NCI-H1048 (cell line): ENCODE measurements around the gene THOC2.
"Not testable (repeated sequence)": the region's sequence is repeated elsewhere in the genome, so short reads cannot be mapped to it uniquely, and the experiment has no call there.

Experiments used
- DNase-seq: peaks from one replicate; lab custom pipeline; 2025; lab: John Stamatoyannopoulos, UW

THOC2 gene

DNA sequence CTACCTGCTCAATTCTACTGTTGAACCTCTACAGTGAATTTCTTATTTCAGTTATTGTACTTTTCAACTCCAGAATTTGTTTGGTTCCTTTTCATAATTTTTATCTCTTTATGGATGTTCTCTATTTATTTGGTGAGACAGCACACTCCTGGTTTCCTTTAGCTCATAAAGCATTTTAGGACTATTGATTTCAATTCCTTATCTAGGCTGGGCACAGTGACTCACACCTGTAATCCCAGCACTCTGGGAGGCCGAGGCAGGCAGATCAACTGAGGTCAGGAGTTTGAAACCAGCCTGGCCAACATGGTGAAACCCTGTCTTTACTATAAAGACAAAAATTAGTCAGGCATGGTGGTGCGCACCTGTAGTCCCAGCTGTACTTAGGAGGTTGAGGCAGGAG, 57.7 kb downstream of the THOC2 start:
- no peak for DNase-seq

DNA sequence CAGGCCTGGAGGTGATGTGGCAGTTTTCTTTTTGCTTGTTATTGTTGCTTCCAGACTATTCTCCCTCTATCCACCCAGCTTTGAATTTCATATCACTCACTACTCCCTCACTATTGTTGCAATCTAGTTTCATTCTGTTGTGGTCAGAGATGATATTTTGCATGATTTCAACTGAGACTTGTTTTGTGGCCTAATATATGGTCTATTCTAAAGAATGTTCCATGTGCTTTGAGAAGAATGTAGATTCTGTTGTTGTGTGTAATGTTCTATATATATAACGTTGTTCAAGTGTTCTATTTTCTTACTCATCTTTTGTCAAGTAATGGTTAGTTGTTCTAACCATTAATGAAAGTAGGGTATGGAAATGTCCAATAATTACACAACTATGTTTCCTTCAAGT, 59.0 kb downstream of the THOC2 start:
- DNase-seq: no peak

DNA sequence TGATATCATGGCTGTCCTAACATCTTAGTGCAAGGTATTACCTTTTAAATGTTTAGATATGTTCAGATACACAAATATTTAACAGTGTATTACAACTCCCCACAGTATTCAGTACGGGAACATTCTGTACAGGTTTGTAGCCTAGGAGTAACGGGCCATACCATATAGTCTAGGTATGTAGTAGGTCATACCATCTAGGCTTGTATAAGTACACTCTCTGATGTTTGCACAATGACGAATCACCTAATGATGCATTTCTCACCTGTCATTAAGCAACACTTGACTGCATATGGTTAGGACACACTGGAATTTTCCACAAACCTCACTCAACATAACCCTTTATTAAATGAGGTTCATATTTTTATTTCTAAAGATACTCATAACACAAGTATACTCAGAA, 67.7 kb downstream of the THOC2 start:
- DNase-seq: no peak

DNA sequence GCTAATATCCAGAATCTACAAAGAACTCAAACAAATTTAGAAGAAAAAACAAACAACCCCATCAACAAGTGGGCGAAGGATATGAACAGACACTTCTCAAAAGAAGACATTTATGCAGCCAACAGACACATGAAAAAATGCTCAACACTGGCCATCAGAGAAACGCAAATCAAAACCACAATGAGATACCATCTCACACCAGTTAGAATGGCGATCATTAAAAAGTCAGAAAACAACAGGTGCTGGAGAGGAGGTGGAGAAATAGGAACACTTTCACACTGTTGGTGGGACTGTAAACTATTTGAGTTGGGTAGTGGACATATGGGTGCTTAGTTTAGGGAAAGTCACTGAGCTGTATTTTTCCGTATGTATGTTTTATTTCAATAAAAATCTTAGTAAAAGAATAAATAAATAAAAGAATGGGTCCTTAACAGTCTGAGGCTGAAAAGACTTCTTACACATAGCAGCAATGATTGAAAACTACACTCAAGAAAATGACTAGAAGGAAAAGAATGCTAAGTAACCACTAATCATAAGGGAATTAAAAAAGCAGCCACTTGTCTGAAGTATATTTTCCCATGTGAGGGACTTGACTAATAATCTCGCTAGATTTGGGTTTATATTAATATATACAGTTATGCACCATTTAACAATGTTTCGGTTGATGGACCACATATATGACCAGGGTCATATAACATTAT, 68.2 kb downstream of the THOC2 start:
- not testable (repeated sequence) for DNase-seq

DNA sequence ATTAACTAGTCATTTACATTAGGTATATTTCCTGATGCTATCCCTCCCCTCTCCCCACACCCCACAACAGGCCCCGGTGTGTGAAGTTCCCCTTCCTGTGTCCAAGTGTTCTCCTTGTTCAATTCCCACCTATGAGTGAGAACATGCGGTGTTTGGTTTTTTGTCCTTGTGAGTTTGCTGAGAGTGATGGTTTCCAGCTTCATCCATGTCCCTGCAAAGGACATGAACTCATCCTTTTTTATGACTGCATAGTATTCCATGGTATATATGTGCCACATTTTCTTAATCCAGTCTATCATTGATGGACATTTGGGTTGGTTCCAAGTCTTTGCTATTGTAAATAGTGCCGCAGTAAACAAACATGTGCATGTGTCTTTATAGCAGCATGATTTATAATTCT, 69.1 kb downstream of the THOC2 start:
- not testable (repeated sequence) for DNase-seq

DNA sequence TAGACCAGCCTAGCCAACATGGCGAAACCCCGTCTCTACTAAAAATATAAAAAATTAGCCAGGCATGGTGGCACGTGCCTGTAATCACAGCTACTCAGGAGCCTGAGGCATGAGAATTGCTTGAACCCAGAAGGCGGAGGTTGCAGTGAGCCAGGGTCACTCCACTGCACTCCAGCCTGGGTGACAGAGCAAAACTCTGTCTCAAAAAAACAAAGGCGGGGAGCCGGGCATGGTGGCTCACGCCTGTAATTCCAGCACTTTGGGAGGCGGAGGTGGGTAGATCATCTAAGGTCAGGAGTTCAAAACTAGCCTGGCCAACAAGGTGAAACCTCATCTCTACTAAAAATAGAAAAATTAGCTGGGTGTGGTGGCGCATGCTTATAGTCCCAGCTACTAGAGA, 76.3 kb downstream of the THOC2 start:
- not testable (repeated sequence) for DNase-seq

DNA sequence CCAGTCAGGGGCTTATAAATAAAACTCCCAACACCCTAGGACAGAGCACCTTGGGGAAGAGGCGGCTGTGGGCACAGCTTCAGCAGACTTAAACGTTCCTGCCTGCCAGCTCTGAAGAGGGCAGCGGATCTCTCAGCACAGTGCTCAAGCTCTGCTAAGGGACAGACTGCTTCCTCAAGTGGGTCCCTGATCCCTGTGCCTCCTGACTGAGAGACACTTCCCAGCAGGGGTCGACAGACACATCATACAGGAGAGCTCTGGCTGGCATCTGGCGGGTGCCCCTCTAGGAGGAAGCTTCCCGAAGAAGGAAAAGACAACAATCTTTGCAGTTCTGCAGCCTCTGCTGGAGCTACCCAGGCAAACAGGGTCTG, 84.1 kb downstream of the THOC2 start:
- DNase-seq: not testable (repeated sequence)

DNA sequence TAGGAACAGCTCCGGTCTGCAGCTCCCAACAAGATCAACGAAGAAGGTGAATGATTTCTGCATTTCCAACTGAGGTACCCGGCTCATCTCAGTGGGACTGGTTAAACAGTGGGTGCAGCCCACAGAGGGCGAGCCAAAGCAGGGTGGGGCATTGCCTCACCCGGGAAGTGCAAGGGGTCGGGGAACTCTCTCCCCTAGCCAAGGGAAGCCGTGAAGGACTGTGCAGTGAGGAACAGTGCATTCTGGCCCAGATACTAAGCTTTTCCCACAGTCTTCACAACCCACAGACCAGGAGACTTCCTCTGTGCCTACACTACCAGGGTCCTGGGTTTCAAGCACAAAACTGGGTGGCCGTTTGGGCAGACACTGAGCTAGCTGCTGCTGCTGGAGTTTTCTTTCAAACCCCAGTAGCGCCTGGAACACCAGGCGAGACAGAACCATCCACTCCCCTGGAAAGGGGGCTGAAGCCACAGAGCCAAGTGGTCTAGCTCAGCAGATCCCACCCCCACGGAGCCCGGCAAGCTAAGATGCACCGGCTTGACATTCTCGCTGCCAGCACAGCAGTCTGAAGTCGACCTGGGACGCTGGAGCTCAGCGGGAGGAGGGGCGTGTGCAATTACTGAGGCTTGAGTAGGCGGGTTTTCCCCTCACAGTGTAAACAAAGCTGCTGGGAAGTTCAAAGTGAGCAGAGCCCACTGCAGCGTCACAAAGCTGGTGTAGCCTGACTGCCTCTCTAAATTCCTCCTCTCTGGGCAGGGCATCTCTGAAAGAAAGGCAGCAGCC, 84.6 kb downstream of the THOC2 start:
- no peak for DNase-seq

DNA sequence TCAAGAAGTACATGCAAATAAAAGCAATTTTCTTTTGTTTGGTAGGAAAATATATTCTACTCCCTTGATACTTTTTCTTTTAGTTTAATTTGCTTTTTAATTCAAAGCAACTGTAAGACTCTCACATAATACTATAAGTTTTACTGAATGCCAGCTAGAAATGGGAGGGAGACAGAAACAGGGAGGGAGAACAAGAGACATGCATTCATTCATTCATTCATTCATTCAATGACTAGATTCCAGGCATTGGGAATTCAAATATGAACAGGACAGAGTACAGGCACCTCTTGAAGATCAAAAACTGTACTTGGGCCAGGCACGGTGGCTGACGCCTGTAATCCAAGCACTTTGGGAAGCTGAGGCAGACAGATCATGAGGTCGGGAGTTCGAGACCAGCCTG, 85.6 kb downstream of the THOC2 start:
- no peak for DNase-seq

DNA sequence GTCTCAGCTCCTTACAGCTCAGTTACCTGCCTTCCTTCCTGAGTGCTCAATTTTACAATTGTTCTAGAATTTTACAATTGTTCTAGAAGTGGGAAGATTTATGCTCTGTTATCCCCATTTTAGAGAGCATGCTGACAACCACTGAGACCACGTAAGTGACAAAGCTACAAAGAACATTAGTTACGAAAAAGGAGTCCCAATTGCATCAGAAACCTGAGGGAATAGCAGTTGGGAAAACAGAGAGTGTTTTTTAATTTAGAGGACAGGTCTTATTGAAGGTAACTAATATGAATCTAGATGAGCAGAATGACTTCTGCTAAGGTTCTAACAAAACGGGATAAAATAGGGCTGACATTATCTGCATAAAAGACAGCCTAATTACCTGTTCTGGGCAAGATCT, 103.3 kb downstream of the THOC2 start:
- DNase-seq: no peak

DNA sequence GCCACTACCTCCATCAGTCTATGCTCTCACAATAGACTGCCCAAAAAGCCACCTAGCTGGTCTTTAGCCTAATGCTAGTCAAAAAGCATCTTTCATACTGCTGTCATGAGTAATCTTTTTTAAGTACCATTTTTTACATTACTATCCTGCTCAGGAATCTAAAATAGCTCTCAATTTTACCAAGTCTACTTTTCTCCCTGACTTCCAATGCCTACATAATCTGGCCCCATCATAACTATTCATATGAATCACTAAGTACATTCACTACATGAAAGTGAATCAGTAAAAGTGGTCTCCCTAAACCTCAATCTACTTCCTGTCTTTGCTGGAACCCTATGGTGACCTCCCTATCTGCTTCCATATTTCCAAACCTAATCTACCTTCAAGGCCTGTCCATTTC, 105.9 kb downstream of the THOC2 start:
- DNase-seq: no peak

DNA sequence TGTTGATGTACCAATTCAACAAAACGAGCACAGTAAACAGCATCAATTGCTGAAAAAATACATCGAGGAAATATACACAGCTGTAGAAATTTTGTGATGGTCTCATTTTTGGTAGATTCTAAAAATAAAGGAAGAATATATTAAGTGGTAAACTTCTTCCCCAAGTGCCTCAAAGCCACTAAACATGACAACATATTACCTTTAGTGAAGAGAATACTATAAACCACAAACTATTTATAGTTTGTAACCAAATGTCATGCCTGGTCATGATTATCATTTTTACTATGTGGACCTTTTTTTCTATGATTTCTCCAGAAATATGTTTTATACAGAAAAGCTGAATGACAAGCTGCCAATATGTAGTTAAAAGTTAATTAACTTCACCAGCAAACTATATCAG, 106.9 kb downstream of the THOC2 start:
- DNase-seq: no peak

DNA sequence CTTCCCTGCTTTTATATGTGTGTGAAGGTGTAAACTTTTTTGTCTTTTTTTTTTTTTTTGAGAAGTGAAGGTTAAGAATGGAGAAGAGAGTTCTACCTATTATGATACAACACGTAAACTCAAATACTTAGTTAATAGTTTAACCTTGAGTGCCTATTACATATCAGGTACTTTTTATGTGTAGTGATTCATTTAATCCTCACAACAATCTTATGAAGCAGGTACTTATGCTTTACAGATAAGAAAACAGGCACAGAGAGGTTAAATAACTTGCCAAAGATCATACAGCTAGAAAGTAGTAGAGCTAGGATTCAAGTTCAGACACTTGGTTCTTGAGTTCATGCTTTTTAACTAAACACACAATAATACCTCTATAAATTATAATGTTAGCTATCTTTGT, 107.4 kb downstream of the THOC2 start:
- no peak for DNase-seq

DNA sequence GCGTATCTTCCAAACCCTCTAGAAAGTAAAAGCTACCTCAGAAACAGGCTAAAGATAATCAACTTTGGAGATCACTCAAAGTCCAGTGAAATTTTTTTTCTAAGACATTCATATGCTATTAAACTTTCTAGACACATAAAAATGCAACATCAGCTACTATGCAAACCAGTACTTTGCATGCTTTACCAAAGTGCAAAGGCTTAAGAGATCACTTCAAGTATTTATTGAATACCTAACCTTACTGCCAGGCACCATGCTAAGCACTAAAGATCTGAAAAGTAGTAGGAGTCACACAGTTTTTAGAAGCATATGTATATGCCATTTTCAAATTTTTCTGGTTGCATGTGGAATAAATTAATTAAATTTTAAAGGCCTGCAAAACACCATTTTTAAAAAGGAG, 115.8 kb downstream of the THOC2 start:
- no peak for DNase-seq

DNA sequence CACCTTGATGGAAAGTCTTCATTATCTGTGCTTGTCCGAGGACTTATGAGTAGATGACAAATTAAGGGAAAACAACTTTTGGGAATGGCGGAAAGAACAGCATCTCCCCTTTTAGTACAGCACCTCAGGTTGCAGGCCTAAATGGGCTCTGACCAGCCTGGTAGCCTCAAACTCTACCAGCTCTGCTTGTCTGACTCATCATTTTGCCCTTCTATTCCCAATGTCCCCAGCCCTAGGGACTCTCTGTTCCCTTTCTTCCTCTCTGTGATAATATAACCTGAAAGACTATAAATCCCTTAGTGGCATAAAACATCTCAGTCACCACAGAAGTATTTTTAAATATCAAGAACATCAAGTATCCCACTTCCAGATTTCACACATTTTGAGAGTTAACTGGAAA, 121.9 kb downstream of the THOC2 start:
- DNase-seq: no peak

DNA sequence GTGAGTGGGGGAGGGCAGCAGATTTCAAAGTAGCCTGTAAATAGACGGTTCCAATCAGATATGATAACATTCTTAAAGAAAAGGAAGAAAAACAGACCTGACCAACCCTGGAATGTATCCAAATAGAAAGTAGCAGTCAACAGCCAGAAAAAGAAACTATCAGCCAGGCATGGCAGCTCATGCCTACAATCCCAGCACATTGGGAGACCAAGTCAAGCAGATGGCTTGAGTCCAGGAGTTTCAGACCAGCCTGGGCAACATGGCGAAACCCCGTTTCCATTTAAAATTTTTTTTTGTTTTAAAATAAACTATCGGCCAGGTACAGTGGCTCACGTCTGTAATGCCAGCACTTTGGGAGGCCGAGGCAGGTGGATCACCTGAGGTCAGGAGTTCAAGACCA, 125.0 kb downstream of the THOC2 start:
- DNase-seq: no peak

DNA sequence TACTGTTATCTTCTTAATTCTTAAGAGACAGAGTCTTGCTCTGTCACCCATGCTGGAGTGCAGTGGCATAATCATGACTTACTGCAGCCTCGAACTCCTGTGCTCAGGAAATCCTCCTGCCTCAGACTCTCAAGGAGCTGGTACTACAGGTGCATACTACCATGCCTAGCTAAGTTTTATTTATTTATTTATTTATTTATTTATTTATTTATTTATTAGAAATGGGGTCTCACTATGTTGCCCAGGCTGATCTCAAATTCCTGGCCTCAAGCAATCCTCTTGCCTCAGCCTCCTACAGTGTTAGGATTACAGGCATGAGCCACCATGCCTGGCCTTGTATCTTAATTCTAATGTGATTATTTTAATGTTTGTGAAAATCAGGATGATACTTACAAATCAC, 125.6 kb downstream of the THOC2 start:
- no peak for DNase-seq

DNA sequence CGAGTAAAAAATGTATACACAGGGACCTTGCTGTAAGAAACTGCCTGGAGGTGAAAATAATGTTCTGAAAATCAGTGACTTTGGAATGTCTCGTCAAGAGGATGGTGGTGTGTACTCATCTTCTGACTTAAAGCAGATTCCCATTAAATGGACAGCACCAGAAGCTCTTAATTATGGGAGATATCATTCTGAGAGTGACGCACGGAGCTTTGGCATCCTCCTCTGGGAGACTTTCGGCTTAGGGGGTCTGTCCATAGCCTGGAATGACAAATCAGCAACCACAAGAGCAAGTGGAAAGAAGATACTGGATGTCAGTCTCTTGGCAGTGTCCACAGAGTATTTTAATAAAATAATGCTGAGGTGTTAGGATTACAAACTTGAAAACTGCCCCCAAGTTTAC, 129.4 kb downstream of the THOC2 start:
- no peak for DNase-seq

DNA sequence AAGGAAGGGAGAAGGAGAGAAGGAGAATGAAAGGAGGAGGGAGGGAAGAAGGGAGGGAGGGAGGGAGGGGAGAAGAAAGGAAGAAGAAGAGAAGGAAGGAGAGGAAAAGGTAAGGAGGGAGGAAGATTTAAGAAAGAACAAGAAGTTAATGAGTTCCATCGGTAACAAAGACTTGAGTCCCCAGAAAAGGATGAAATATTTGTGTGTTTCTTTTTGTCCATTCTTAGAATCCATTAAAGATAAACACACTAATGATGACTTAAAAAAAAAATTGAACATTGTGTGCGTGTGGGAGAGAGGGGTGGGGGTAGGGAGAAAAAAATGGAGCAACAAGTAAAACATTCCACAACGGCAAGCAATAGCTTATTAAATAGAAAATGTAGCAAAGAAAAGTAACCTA, 131.4 kb downstream of the THOC2 start:
- DNase-seq: no peak

DNA sequence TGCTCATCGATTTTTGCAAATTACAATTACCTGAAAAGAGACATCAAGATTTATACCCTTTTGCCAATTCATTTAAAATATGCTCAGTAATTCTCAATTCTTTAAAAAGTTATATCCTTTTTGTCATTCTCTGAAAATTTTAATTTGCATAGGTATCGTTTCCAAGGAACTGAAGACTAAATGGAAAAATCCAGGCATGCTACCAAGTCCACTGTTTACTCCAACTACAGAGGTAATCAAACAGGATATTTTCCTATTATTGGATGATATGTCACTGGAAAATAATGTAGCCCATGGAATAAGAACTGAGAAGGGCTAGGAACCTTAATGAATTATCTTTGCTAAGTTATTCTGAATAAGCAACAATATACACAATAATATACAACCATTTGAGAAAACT, 132.7 kb downstream of the THOC2 start:
- no peak for DNase-seq

DNA sequence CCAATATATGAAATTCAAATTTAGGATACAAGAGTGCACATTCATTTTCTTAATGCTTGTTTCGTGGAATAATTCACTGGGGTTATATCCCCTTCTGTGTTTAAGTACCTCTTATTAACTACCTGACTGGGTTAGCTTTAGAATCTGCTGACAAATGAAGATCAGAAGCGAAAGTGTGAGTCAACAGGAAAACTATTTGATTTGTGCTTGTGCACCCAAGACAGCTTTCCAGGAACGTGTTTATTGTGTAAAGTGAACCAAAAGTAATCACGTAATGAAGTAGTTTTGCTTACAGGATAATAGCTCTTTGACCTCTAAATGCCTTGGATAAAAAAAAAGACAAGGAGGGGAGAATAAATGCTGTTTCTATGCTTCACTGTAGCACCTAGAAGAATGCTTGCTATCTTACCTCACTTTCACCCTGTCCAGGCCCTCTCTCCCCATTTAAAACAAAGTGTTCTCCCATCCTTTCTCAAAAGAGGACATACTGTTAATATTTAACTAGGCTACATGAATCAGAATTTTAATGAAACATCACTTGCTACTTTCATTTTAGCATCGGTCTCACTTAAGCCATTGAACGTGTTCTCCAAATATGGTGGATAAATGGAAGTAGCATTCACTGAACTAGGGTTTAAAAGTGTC, 141.9 kb downstream of the THOC2 start:
- no peak for DNase-seq

DNA sequence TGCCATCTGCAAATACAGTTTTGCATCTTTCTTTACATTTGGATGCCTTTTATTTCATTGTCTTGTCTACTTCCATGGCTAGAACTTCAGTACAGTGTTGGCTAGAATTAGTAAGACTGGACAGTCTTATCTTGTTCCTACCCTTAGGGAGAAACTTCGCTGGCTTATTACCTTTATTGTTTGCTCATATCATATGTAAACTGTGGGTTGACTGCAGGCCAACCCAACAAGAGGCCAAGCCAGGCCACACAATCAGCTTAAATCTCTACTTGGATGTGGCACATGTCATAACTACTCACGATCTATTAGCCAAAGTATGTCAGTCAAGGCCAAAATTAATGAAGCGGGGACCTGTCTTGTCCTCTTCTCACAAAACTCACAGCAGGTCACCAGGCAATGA, 144.1 kb downstream of the THOC2 start:
- no peak for DNase-seq

DNA sequence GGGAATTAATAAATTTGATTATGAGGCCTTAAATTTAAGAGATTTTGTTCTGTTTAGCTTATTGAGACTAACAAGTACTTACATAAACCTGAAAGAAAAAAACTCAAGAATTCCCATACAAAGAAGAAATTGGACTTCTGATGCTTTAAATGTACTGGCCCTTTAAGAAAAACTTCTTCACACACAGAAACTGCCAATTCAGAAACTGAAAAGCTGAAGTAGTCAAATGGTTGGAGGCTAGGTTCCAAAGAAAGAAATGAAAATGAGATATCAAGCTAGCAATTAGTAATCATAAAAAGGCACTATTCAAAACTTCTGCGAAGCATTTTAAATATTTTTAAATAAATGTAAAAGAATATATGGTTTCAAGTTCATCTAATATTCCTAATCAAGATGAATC, 151.3 kb downstream of the THOC2 start:
- DNase-seq: no peak
